ENCODE results near the gene SUSD3.

The SUSD3 gene

GRCh38 chr9:93030642-93031628 lies 27.6 kb upstream of the SUSD3 start:
- DNase-seq = no peak

GRCh38 chr9:93031629-93032430 lies 26.7 kb upstream of the SUSD3 start:
- DNase-seq = peak; percentile 56

DNA sequence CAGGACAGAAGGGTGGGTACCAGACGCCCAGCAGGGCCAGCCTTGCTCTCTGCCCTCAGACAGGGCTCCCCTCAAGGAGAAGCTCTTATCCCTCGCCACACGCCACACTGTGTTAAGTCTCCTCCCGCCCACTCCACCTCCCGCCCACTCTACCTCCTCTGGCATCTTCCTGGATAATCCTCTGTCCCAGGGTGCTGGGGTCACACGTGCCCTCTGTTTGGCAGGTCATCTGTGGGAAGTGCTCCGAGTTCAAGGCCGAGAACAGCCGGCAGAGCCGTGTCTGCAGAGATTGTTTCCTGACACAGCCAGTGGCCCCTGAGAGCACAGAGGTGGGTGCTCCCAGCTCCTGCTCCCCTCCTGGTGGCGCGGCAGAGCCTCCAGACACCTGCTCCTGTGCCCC lies 26.0 kb upstream of the SUSD3 start:
- DNase-seq = no peak

DNA sequence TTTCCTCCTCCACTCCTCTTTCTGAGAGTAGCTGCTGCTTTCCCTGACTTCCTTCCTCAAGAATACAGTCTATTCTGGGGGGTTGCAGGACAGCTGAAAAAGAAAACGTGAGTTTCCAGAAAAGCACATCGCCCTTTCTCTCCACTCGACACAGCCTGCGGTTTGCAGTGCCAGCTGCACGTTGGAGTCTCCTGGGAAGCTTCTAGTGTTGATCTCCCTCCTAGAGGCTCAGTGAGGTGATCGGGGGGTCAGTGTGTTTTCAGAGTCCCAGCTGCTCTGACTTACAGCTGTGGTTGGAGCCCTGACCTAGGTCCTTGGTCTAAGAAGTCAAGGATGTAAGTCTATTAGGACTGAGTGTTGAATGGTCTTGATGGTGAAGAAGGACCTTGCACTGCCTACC lies 25.0 kb upstream of the SUSD3 start:
- DNase-seq = peak; percentile 59

DNA sequence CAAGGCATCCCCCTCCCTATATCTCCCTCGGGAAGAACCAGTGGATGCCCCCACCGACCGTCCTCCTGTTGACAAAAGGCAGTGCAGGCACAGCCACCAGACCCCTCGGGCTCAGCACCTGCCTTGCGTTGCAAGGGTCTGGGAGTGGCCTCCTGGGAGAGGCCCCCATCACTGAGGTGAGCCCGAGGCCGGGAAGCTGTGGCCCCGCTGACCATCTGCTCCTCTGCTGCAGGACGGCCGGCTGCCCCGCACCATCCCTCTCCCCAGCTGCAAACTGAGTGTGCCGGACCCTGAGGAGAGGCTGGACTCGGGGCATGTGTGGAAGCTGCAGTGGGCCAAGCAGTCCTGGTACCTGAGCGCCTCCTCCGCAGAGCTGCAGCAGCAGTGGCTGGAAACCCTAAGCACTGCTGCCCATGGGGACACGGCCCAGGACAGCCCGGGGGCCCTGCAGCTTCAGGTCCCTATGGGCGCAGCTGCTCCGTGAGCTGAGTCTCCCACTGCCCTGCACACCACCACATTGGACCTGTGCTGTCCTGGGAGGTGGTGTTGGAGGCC lies 23.3 kb upstream of the SUSD3 start:
- DNase-seq = no peak

DNA sequence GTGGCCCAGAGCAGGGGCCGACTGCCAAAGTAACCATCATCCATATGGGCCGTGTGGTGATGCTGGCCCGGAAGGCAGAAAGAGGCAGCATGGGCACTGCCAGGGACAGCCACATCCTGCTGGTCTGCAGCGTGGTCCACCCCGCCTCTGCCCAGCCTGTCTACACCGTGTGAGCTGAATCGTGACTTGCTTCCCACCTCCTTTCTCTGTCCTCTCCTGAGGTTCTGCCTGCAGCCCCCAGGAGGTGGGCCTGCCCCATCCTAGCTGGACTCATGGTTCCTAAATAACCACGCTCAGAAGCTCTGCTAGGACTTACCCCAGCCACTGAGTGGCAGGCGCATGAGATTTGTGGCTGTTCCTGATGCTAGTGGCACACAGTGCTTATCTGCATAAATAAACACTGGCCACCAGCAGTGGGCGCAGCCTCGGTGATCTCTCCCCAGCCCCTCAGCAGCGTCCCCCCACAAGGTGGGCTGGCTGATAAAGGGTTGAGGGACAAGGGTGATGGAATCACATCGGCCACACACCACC lies 22.6 kb upstream of the SUSD3 start:
- no peak for DNase-seq

DNA sequence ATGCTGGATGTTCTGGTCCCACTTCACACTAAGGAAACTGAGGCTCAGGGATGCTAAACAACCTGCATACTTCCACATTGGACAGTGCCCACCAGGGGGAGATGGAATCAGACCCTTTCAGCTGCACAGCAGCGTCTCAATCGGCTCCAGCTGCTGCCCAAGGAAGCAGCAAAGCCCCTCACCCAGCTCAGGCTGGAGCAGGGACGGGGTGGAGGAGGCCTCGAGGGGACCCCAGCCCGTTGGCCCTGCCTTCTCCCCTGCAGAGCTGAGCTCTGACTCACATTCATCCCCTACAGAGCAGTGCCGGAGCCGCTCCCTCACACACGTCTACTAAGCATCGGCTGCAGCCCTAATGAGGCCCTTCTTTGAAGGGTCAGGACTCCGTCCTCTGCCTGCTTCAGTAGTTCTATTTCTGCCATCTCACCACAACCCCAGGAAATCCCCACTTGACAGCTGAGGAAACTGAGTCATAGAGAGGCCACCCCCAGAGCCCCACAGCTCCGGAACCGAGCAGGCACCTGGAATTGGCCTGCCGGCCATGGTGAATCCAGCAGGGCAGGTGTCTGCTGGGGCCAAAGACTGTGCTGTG lies 21.5 kb upstream of the SUSD3 start:
- DNase-seq = no peak

- DNase-seq = no peak
Observed at GRCh38 chr9:93037476-93037971, 21.0 kb upstream of the SUSD3 start.

DNA sequence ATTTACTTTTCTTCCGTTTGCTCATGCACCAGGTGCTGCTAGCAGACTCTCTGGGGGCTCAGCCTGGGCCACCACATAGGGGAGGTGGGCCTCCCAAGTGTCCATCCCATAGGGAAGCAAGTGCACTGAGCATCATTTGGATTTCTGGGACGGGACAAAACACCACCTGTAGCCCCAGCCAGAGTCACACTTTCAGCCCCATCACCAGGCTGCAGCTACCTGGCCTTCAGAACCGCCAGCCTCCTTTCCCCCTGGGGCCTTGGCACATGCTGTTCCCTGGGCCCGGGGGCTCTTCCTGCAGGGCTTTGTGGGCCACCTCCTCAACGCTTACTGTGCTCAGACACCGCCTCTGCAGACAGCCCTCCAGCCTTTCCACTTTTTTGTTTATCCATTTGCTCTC lies 19.6 kb upstream of the SUSD3 start:
- DNase-seq = no peak

GRCh38 chr9:93039456-93039855 lies 19.0 kb upstream of the SUSD3 start:
- no peak for DNase-seq

DNA sequence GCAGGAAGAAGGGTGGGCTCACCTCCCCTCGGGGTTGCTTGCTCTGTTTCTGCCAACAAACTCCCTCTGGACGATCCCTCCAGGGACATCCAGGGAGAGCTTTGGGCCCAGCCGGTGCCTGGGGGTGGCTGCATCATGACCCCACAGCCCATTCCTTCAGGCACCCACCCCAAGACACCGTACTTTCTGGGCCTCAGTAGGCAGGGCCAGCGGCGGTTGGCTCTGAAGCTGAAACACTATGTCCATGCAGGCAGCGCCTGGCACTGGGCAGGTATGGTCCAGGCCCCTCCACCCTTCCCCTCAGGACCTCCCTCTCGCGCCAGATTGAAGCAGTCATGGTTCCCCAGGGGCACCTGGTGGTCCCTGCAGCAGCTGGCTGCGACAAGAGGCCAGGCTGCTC lies 18.5 kb upstream of the SUSD3 start:
- DNase-seq = no peak

DNA sequence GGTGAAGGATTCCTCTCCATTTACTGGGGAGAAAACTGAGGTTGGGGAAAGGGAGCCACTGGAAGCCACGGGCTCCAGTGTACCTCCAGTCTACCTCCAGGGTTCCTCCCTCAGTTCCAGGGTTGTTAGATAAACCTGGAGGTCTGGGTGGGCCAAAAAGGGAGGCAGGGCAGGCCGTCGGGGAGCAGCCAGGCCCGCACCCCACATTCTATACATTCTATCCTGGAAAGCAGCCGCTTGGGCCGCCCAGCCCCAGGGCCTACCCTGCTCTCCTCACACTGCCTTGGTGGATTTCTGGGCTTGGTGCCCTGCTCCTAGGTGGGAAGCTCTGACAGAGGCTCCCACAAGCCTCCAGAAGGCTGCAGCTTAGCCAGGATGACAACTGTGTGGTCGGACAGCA lies 18.1 kb upstream of the SUSD3 start:
- no peak for DNase-seq

GRCh38 chr9:93041108-93041802 lies 17.2 kb upstream of the SUSD3 start:
- DNase-seq = no peak

DNA sequence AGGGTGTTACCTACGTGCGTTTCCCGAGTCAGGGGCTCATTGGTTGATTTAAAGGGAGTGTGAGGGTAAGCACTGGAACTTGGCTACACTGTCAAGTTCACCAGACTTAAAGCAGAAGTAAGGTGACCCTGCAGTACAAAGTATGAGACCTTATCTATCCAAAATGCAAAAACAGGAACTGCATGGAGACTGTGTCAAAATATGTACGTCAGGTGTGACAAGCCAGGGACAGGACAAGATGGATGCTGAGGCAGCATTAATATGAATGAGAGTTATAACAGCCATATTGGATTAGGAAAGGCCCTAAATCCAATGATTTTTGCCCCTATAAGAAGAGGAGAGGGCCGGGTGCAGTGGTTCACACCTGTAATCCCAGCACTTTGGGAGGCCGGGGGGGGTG lies 15.4 kb upstream of the SUSD3 start:
- DNase-seq = no peak

- no peak for DNase-seq
Observed at GRCh38 chr9:93045521-93045920, 13.0 kb upstream of the SUSD3 start.

- no peak for DNase-seq
Observed at GRCh38 chr9:93048566-93049448, 9.7 kb upstream of the SUSD3 start.

- no peak for DNase-seq
Observed at GRCh38 chr9:93049491-93049890, 9.0 kb upstream of the SUSD3 start.

DNA sequence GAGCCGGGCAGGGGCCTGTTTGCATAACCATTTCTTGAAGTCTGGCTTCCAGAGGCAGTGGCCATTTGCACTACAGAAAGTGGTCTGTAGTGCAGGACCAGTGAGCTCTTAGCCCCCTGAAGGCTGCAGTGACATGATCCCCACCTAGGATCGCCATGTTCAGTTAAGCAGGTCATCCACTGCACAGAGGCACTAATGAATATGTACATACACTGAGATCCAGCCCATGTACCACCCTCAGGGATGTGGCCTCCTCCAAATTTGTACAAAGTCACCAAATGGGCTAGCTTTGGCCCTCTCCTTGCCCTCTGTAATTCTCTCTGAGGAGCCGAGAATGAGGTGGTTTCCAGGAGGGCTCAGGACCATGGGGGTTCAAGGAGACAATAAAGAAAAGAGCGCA lies 8.3 kb upstream of the SUSD3 start:
- no peak for DNase-seq

- peak; percentile 85 for DNase-seq
Observed at GRCh38 chr9:93051680-93052089, 6.8 kb upstream of the SUSD3 start.

DNA sequence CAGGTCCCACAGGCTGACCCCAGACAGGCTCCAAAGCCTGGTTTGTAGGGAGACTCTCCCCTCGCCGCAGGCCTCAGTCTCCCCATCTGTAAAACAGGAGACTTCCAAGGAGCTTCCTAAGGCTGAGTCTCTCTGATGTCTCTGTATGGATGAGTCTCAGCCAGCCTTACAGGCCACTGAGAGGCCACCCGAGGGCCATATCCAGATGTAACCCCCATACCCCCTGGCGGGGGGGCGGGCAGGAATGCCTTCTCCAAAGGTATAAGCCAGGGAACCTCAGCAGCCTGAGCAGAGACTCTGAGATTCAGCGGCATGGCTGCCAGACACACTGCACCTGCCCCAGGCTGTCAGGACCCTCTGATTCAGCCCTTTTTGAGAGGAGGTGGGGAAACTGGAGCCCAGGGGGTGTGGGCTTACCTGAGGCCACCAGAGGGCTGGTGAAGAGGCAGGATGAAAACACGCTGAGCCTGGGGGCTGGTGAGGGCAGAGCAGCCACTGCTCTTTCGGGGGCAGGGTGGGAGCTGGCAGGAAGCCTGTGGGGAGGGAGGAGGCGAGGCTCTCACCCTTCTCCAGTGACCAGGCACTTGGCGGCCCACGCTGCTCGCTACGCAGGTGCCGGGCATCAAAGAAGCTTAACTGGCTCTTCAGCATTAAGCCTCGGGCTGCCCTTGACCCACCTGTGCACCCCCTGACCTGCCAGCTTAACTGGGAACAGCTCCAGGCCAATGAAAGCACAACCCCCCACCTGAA lies 5.5 kb upstream of the SUSD3 start:
- no peak for DNase-seq

Measured in right hindlimb (tissue), 1 donor.